DMS53 (cell line): Measurements from ENCODE around the gene CASP7.

Source experiments
- DNase-seq: peaks from one replicate; lab custom pipeline; 2025; lab: John Stamatoyannopoulos, UW

CASP7 gene

GRCh38 chr10:113712755-113713639 lies 33.3 kb downstream of the CASP7 start:
- DNase-seq = no peak

- DNase-seq = no peak
Measured at GRCh38 chr10:113713640-113713982, 33.9 kb downstream of the CASP7 start.

- no peak for DNase-seq
Measured at GRCh38 chr10:113716109-113716910, 36.6 kb downstream of the CASP7 start.

- no peak for DNase-seq
Measured at GRCh38 chr10:113718969-113719822, 39.5 kb downstream of the CASP7 start.

- DNase-seq = no peak
Measured at GRCh38 chr10:113720386-113720785, 40.7 kb downstream of the CASP7 start.

GRCh38 chr10:113732160-113732881 lies 52.6 kb downstream of the CASP7 start:
- DNase-seq = no peak

GRCh38 chr10:113732966-113733365 lies 53.3 kb downstream of the CASP7 start:
- no peak for DNase-seq

GRCh38 chr10:113733635-113734034 lies 53.9 kb downstream of the CASP7 start:
- DNase-seq = no peak

- peak; percentile 90 for DNase-seq
Measured at GRCh38 chr10:113735913-113736312, 56.2 kb downstream of the CASP7 start.

- peak; percentile 30 for DNase-seq
Measured at GRCh38 chr10:113736576-113736975, 56.9 kb downstream of the CASP7 start.

- no peak for DNase-seq
Measured at GRCh38 chr10:113739031-113739430, 59.3 kb downstream of the CASP7 start.

GRCh38 chr10:113739577-113739976 lies 59.9 kb downstream of the CASP7 start:
- no peak for DNase-seq

GRCh38 chr10:113740850-113741249 lies 61.1 kb downstream of the CASP7 start:
- DNase-seq = no peak

GRCh38 chr10:113742466-113742865 lies 62.8 kb downstream of the CASP7 start:
- DNase-seq = no peak

GRCh38 chr10:113743594-113743993 lies 63.9 kb downstream of the CASP7 start:
- no peak for DNase-seq

- DNase-seq = no peak
Measured at GRCh38 chr10:113745374-113745773, 65.7 kb downstream of the CASP7 start.

GRCh38 chr10:113746217-113746957 lies 66.7 kb downstream of the CASP7 start:
- DNase-seq = no peak

- DNase-seq = peak; percentile 69
Measured at GRCh38 chr10:113751181-113751732, 71.5 kb downstream of the CASP7 start, which contains the start of gene PLEKHS1. Gene PLEKHS1 (plus strand): TSS chr10:113751682. CDS start chr10:113755278, 3,596 bp downstream.

GRCh38 chr10:113752553-113752952 lies 72.8 kb downstream of the CASP7 start:
- no peak for DNase-seq

- peak; percentile 67 for DNase-seq
Measured at GRCh38 chr10:113753020-113753692, 73.4 kb downstream of the CASP7 start.
